SK-N-SH (cell line): ENCODE results near the gene ALOX5AP. TPM values are rescaled to one million over a fixed set of nuclear protein-coding genes. Genes with fewer than 3 reads are reported as not detected.

ENCODE experiments used
- CTCF ChIA-PET: fragments of 300-600, 350-600 bp; formaldehyde crosslinking; extraction: SDS; loops from one replicate; lab custom pipeline; 2021; lab: Yijun Ruan, JAX
- POLR2A ChIA-PET: fragments of 350-600 bp; sonication (Branson Sonifier 250); formaldehyde crosslinking; extraction: SDS; loops from one replicate; lab custom pipeline; 2020; ENCODE audit warnings: antibody characterized with exemption, inconsistent platforms; lab: Yijun Ruan, JAX
- DNase-seq: peaks from one replicate; pipeline ENCODE4 v3.0.0; 2012
- H2AFZ ChIP-seq: fragments of 200-600 bp; sonication (generic); 2 replicates; pipeline ENCODE4 v1.8.1; 2016; ENCODE audit warnings: antibody characterized with exemption, mild to moderate bottlenecking, low read depth
- H3F3A ChIP-seq: fragments of 200-600 bp; sonication (generic); replicated peaks from 2 replicates; pipeline ENCODE3; 2016; ENCODE audit warnings: antibody characterized with exemption, mild to moderate bottlenecking; ENCODE audit not compliant: insufficient read depth
- H3K27ac ChIP-seq, 2 experiments: fragments of 200-500 bp in 1 of 2; fragments of 200-600 bp in 1 of 2; sonication (Bioruptor generic) in 1 of 2; sonication (generic), shearing (Covaris generic) in 1 of 2; 2 replicates each; pipeline versions ENCODE4 v1.5.1 to v1.6.1; 2014 to 2016; ENCODE audit warnings: low read depth in 2 of 2, inconsistent platforms in 1 of 2, low read length in 1 of 2, mild to moderate bottlenecking in 1 of 2, mixed read lengths in 1 of 2
- H3K27me3 ChIP-seq: fragments of 200-600 bp; sonication (generic), shearing (Covaris generic); 2 replicates; pipeline ENCODE4 v1.6.1; 2016; ENCODE audit warnings: mixed run types; ENCODE audit not compliant: insufficient read depth
- H3K36me3 ChIP-seq, 2 experiments: fragments of 200-500 bp in 1 of 2; fragments of 200-600 bp in 1 of 2; sonication (Bioruptor generic) in 1 of 2; sonication (generic) in 1 of 2; replicated peaks in 1 of 2; 2 replicates each; pipeline versions ENCODE3 to v1.5.1; 2014 to 2016; ENCODE audit warnings: low read length in 1 of 2, mild to moderate bottlenecking in 1 of 2; ENCODE audit not compliant: insufficient read depth in 2 of 2, control insufficient read depth in 1 of 2
- H3K4me1 ChIP-seq, 2 experiments: fragments of 200-500 bp in 1 of 2; fragments of 200-600 bp in 1 of 2; sonication (Bioruptor generic) in 1 of 2; sonication (generic), shearing (Covaris generic) in 1 of 2; 2 replicates each; pipeline versions ENCODE4 v1.5.1 to v1.6.1; 2014 to 2016; ENCODE audit warnings: low read depth in 1 of 2, low read length in 1 of 2, mixed run types in 1 of 2; ENCODE audit not compliant: insufficient read depth in 2 of 2, control insufficient read depth in 1 of 2
- H3K4me2 ChIP-seq: fragments of 200-600 bp; sonication (generic), shearing (Covaris generic); 2 replicates; pipeline ENCODE4 v1.6.1; 2017; ENCODE audit warnings: mixed run types
- H3K4me3 ChIP-seq, 2 experiments: fragments of 200-500 bp in 1 of 2; fragments of 200-600 bp in 1 of 2; sonication (Bioruptor generic) in 1 of 2; sonication (generic), shearing (Covaris generic) in 1 of 2; 2 replicates each; pipeline versions ENCODE4 v1.5.1 to v1.8.1; 2014 to 2016; ENCODE audit warnings: low read depth in 2 of 2, inconsistent platforms in 1 of 2, low read length in 1 of 2, mild to moderate bottlenecking in 1 of 2, mixed read lengths in 1 of 2, moderate library complexity in 1 of 2
- H3K79me2 ChIP-seq: fragments of 200-600 bp; sonication (generic); 2 replicates; pipeline ENCODE4 v1.8.1; 2017; ENCODE audit warnings: mild to moderate bottlenecking; ENCODE audit not compliant: insufficient read depth
- H3K9ac ChIP-seq: fragments of 200-600 bp; sonication (generic); 2 replicates; pipeline ENCODE4 v1.6.1; 2017; ENCODE audit warnings: mixed run types
- H3K9me2 ChIP-seq: fragments of 200-600 bp; sonication (generic); 2 replicates; pipeline ENCODE4 v1.6.1; 2017; ENCODE audit warnings: mixed run types
- H3K9me3 ChIP-seq: fragments of 200-600 bp; sonication (generic); 2 replicates; pipeline ENCODE4 v1.6.1; 2017; ENCODE audit warnings: mixed run types, mild to moderate bottlenecking, moderate library complexity
- H4K20me1 ChIP-seq: fragments of 200-600 bp; sonication (generic); 2 replicates; pipeline ENCODE4 v1.6.1; 2017; ENCODE audit warnings: mild to moderate bottlenecking, mixed run types; ENCODE audit not compliant: insufficient read depth
- CHD2 ChIP-seq: fragments of 150-350 bp; IDR thresholded peaks from 2 replicates; pipeline ENCODE4 v1.6.1; 2018; ENCODE audit warnings: low read length; ENCODE audit not compliant: partially characterized antibody
- ELF1 ChIP-seq: IDR thresholded peaks from 2 replicates; pipeline ENCODE4 v1.4.0; 2012
- FOSL2 ChIP-seq: IDR thresholded peaks from 2 replicates; pipeline ENCODE4 v1.4.0; 2012; ENCODE audit warnings: low read depth, mild to moderate bottlenecking, moderate library complexity, borderline replicate concordance
- MAX ChIP-seq: IDR thresholded peaks from 2 replicates; pipeline ENCODE4 v1.4.0; 2012; ENCODE audit warnings: low read depth
- MXI1 ChIP-seq: IDR thresholded peaks from 2 replicates; pipeline ENCODE4 v1.6.1; 2012; ENCODE audit warnings: mild to moderate bottlenecking, low read depth, low read length, improper control_type of control experiment
- PBX3 ChIP-seq: IDR thresholded peaks from 2 replicates; pipeline ENCODE4; 2012
- RAD21 ChIP-seq: IDR thresholded peaks from 2 replicates; pipeline ENCODE4 v1.6.1; 2012; ENCODE audit warnings: mild to moderate bottlenecking, low read length
- RCOR1 ChIP-seq: fragments of 150-350 bp; IDR thresholded peaks from 2 replicates; pipeline ENCODE4 v1.6.1; 2017; ENCODE audit warnings: antibody characterized with exemption, low read length
- REST ChIP-seq: IDR thresholded peaks from 2 replicates; pipeline ENCODE4 v1.6.1; 2012; ENCODE audit warnings: mild to moderate bottlenecking, low read depth, low read length, moderate library complexity
- TCF12 ChIP-seq: IDR thresholded peaks from 2 replicates; pipeline ENCODE4 v1.4.0; 2012
- TEAD4 ChIP-seq: IDR thresholded peaks from 2 replicates; pipeline ENCODE4 v1.4.0; 2012; ENCODE audit warnings: mild to moderate bottlenecking, borderline replicate concordance; ENCODE audit not compliant: insufficient read depth
- YY1 ChIP-seq: IDR thresholded peaks from 2 replicates; pipeline ENCODE4 v1.4.0; 2012; ENCODE audit warnings: low read depth, mild to moderate bottlenecking
- WGBS: methylation state at CpG from one replicate; pipeline ENCODE4 v1.1.6; 2017; ENCODE audit warnings: low lambda C conversion rate; 5-methylcytosine and 5-hydroxymethylcytosine counted together
- polyA plus RNA-seq, 3 experiments: library from polyadenylated mRNA; depleted of rRNA; stranded (reverse); fragments of >200 nt; gene quantifications; 2 replicates each; pipeline ENCODE4 v1.2.3, GENCODE V29; 2012

ALOX5AP gene
- polyA plus RNA-seq, 1 of the 3 experiments (the other 2 are of a cell fraction) = 1.3 TPM

GRCh38 chr13:30696278-30697176 lies 38.8 kb upstream of the ALOX5AP start:
- no peaks in the 10 kb centered on the region for H4K20me1 ChIP-seq
- POLR2A ChIA-PET = no interaction called here
- WGBS = 88% methylated on average over 11 of the region's 11 CpGs
- H3F3A ChIP-seq = no peaks in the 10 kb centered on the region
- no peaks in the 10 kb centered on the region for H3K9me2 ChIP-seq
- H3K4me3 ChIP-seq = no peak overlapping the region
- H2AFZ ChIP-seq = no peak overlapping the region
- H3K27me3 ChIP-seq = no peaks in the 10 kb centered on the region
- no peak overlapping the region for H3K9ac ChIP-seq
- H3K4me2 ChIP-seq = no peak overlapping the region
- no peak overlapping the region for H3K27ac ChIP-seq
- peaks cover 9 to 20% of the 10 kb centered on the region in 2 experiments for H3K4me1 ChIP-seq
- DNase-seq = no peak
- no peaks in the 10 kb centered on the region for H3K36me3 ChIP-seq
- CTCF ChIA-PET = interaction anchor here (0.7 to 1.3 kb wide), 6 partner anchors 9 to 582 kb away, joined by 3 to 4 read pairs (median 3); no protein-coding TSS in a partner anchor
- no peaks in the 10 kb centered on the region for H3K79me2 ChIP-seq
- TF ChIP-seq TCF12 = no peak
- TF ChIP-seq RAD21 = no peak
- no peak for TF ChIP-seq PBX3
- no peak for TF ChIP-seq ELF1
- TF ChIP-seq FOSL2 = no peak
- TF ChIP-seq REST = no peak
- TF ChIP-seq MXI1 = no peak
- no peak for TF ChIP-seq TEAD4
- TF ChIP-seq MAX = no peak
- no peak for TF ChIP-seq RCOR1
- no peak for TF ChIP-seq CHD2
- TF ChIP-seq YY1 = no peak
- H3K9me3 ChIP-seq = no peaks in the 10 kb centered on the region
